Activated T-cell treated with anti-CD3 and anti-CD28 coated beads, Interleukin-2, amount 50 U/mL, for 48 hours (primary cell): ENCODE measurements around the gene SLC9A1.

Experiments
- DNase-seq, 2 experiments: peaks; one replicate each; pipeline ENCODE4 v3.0.0-alpha.2; 2020

Gene SLC9A1

DNA sequence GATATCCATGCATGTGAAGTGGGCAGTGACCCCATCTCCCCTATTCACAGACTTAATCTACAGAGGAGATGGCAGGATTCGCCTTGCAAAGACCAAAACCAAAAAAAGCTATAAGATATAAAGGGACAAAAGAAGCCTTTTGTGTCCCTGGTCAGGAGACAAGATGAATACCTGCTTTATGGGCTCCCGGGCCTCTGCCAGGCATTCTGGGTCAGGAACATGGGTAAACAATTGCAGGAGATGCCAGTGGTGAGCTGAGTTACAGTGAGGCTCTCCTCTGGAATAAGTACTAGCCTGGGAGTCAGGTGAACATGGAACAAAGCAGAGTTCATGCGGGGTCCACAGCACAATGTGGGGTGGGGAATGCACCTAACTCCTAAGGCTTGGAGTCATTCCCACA is 4.7 kb downstream of the SLC9A1 start:
- no peak for DNase-seq

- DNase-seq = no peak
Observed at GRCh38 chr1:27149762-27150113, 5.2 kb downstream of the SLC9A1 start.

DNA sequence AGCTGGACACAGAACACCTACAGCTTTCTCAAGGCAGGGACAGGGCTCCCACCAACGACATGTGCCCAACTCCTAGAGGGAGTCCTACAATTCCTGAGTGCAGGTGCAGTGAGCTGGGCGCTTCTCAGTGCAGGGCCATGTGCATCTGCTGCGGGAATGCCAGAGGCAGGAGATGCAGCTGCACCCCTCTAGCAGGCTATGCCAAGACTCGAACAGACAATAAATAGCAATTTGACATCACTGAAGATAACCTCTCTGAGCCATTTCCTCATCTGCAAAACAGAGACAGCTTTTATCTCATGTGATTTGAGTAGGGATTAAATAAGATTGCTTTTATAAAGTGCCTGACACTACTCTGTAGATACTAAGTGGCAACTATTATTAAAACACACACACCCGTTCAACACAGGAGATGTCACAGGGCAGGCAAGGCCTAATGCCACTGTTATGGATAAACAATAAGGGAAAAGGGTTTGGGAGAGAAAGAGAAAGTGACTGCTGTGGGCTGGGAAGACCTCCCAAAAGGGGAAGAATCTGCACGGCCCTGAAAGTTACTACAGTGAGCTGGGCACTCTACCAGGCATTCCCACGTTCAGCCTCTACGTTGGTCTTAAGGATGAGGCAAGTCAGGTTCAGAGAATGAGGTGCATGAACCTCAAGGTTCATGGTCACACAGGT is 5.7 kb downstream of the SLC9A1 start:
- DNase-seq = no peak

DNA sequence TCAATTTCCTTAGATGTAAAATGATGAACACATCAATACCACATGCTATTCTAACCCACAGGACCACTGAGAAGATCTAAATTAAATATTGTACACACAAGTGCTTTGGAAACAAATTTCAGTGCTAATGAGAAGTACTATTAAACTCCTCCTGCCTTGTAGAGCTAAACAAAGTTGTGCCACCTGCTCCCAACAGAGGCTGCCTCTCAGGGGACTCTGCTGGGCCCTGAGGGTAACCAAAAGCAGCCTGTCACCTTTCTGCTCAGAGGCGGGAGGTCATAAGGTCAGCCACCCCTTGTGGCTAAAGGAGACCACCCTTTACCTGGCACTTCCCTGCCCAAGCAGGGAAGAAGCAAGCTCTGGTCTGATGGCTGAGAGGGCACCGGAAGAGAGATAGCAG is 6.3 kb downstream of the SLC9A1 start:
- no peak for DNase-seq

GRCh38 chr1:27147842-27148518 is 6.9 kb downstream of the SLC9A1 start:
- no peak for DNase-seq

GRCh38 chr1:27145934-27146354 is 9.0 kb downstream of the SLC9A1 start:
- no peak for DNase-seq

DNA sequence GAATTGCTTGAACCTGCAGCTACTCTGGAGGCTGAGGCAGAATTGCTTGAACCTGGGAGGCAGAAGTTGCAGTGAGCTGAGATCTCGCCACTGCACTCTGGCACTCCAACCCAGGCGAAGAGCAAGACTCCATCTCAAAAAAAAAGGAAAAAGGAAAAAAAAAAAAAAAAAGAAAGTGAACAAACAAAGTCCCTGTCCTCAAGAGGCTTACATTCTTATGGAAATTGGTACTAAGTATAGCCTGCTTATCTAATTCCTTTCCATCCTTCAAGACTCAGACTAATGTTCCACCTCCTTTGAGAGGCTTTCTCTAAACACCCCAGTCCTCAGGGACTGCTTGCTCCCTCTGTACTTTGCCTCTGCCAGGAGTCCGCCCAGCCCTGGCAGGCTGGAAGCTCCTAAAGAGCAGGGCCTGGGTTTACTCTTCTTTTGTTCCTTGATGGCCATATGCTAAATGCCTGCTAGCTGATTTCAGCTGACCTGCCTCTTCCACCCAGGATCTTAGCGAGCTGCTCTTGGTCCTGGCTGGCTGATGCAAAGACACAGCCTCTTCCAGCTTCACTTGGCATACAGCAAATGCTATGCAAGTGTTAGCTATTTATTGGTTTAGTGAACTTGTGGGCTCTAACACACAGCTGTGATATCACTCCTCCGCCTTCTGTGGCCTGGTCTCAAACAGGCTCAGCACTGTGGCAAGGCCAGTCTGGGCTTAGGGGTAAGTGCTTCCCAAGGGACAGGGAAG is 9.8 kb downstream of the SLC9A1 start:
- DNase-seq = no peak

GRCh38 chr1:27144049-27144748 is 10.7 kb downstream of the SLC9A1 start:
- no peak for DNase-seq

DNA sequence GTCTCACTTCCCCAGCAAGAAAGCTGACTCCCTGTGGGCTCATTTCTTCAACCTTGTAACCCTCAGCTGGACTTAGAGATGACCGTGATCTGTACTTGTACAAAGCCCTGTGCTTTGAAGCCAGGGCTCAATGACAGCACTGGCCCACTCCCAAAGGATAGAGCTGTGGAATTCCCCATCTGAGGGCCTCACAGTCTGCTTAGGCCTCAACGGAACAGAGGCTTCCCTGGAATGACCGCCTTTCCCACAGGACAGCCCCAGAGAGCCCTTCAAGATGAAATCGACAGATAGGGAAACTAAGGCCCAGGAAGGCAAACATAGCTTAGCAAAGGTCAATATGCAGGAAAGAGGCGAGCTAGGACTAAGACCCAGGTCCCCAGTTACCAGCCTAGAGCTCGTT is 11.5 kb downstream of the SLC9A1 start:
- no peak for DNase-seq

DNA sequence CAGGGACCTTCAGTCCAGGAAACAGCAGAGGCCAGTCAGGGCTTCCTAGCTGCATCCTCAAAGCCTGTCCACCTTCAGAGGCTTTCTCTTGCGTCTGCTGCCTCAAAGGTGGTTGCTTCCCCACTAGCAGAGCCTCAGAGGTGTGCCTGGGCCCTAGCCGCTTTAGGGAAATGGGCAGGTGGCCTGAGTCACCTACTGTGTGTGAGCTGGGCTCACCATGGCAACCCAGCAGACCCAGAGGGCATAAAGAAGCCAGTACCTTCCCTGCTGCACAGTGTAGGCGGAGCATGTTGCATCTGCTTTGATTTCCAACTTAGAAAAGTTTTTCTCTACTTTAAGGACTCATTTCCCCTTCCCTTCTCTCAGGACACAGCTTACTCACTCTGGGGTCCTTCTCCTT is 12.5 kb downstream of the SLC9A1 start:
- DNase-seq = peak; percentile 36 to 43

- DNase-seq = no peak
Observed at GRCh38 chr1:27141266-27142003, 13.5 kb downstream of the SLC9A1 start.

DNA sequence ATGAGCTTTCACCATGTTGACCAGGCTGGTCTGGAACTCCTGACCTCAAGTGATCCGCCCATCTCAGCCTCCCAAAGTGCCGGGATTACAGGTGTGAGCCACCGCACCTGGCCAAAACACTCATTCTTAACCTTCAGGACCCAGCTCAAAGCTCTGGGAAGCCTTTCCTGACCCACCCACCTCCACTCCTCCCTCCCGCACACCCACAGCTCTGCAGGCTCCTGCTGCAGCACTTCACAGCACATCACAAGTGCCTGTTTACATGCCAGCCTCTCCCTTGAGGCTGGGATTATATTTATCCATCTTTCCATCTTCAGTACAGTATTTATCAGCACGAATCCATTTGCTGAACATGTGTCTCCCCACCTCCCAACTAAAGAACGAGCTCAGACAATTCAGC is 14.9 kb downstream of the SLC9A1 start:
- no peak for DNase-seq

GRCh38 chr1:27138927-27139326 is 16.0 kb downstream of the SLC9A1 start:
- DNase-seq = no peak

DNA sequence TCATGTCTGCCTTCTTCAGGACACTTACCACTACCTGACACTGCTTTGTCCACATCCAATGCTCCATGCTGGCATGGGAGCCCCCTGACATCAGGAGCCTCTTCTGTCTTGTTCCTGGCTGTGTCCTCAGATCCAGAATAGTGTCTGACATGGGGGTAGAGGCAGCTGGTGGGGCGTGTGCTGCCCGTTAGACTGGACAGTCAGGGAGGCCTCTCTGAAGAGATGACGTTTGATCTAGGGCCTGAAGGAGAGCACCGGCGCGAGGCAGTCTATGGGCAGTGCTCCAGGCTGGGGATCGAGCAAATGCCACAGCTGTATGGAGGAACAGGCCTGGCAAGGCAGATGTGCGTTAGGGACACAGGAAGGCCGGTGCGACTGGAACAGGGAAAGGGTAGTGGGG is 16.6 kb downstream of the SLC9A1 start:
- no peak for DNase-seq

- no peak for DNase-seq
Observed at GRCh38 chr1:27137544-27138075, 17.3 kb downstream of the SLC9A1 start.

DNA sequence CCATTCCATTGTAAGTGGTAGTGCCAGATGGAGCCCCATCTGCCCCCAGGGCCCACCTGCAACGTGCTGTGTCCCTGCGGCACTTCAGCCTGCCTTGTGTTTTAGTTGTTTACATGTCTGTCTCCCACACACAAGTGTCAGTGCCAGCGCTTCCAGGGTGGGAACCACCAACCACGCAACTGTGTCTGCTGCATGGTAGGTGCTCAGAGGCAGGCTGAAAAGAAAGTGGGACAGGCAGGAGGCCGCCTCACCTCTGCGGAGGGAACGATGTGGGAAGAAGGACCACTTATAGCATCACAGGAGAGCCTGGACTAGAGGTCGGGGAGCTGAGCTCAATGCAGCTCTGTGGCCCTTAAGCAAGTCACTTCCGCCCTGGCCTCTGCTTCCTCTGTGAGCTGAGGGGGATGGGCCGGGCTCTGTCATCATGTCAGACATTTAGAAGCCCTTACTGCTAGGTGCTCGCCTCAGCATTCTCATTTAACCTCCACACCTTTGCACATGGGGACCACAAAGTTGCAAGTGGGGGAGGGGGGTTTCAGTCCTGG is 17.9 kb downstream of the SLC9A1 start:
- peak; percentile 85 for DNase-seq

DNA sequence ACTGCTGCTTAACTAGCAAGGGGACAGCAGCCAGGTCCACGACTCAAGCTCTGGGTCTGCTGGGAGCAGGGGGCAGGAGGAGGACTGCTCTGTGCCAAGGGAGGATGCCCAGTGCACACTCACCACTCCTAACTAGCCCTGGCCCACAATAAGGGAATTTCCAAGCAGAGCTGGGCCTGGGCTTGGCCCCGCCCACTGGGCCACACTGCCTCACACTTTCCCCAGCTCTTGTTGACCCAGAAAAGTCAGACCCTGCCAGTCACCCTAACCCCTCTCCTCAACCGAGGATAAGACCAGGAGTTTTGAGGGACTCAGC is 18.7 kb downstream of the SLC9A1 start:
- DNase-seq = peak; percentile 47 to 55

GRCh38 chr1:27135541-27136235 is 19.2 kb downstream of the SLC9A1 start:
- DNase-seq = no peak

DNA sequence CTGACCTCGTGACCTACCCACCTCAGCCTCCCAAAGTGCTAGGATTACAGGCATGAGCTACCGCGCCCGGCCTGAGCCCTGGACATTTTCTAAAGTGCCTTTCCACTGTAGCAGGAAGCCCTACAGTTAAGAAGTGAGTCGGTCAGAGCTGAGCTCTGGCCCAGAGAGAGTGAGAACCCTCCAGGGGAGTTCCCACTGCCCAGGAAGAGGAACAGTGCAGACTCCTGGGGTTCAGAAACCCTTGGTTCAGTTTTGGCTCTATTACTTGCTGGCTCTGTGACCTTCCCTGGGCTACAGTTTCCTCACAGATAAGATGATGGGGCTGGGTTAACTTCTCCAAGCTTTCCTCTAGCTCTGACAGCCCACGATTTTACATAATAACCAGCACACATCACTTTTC is 20.9 kb downstream of the SLC9A1 start:
- DNase-seq = no peak

- no peak for DNase-seq
Observed at GRCh38 chr1:27133158-27133557, 21.8 kb downstream of the SLC9A1 start.

DNA sequence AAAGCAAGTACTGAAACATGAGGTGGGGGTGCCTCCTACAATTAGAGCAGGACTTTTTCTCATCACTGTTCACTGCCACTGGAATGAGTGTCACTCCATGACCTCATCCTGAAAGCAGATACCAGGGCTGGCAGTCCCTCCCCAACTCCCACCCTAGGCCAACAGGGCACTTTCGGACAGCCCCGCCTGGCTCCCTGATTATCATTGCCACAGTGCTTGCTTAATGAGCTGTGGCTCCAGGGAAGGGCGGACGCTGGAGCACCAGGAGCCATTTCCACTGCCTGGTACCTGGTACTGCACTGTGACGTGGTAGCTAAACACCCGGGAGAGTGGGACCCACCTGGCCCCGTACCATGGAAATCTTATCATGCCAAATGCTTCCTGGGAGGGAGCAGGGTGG is 22.3 kb downstream of the SLC9A1 start:
- DNase-seq = no peak

DNA sequence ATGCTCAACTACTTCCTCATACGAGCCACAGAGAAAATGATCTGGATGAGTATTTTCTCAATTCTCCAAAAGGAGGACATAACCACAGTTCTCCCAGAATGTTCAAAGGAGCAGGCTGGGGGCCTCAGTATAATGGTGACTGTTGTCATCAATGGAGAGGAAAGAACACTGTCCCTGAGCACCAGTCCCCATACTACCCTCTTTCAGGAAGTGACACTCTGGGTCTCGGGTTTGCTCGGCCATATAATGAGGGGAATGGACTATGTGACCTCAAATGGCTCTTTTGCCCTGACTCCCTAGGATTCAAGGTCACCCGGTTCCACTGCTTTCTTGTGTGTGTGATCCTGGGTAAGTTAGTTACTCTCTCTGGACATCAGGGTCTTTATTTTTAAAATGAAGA is 22.8 kb downstream of the SLC9A1 start:
- DNase-seq = no peak
